RWPE2 (cell line): Measurements from ENCODE around the gene GGN.

Experiments
- ATAC-seq: fragments of 200-7000 bp; cut with Tn5 transposase; 3 replicates; pipeline ENCODE4 v1.9.1; 2021; ENCODE audit warnings: low read depth
- DNase-seq: peaks from one replicate; pipeline ENCODE4 v3.0.0-alpha.2; 2020; ENCODE audit warnings: low spot score
- H3K27ac ChIP-seq: fragments of 450-650 bp; 2 replicates; pipeline ENCODE4 v1.5.1; 2017; ENCODE audit warnings: mild to moderate bottlenecking; ENCODE audit not compliant: poor library complexity, severe bottlenecking
- H3K27me3 ChIP-seq: fragments of 250-450 bp; sonication (Bioruptor Pico); 2 replicates; pipeline ENCODE4 v1.5.1; 2021; ENCODE audit warnings: mild to moderate bottlenecking, moderate library complexity; ENCODE audit not compliant: insufficient read depth, poor library complexity, severe bottlenecking
- H3K36me3 ChIP-seq: fragments of 250-450 bp; sonication (Bioruptor Pico); 2 replicates; pipeline ENCODE4 v1.5.1; 2020; ENCODE audit warnings: low read depth, mild to moderate bottlenecking, moderate library complexity
- H3K4me1 ChIP-seq: fragments of 250-450 bp; sonication (Bioruptor Pico); 2 replicates; pipeline ENCODE4 v1.5.1; 2021; ENCODE audit warnings: mild to moderate bottlenecking, moderate library complexity; ENCODE audit not compliant: insufficient read depth, poor library complexity, severe bottlenecking
- H3K4me3 ChIP-seq: fragments of 250-450 bp; sonication (Bioruptor Pico); 2 replicates; pipeline ENCODE4 v1.5.1; 2021; ENCODE audit warnings: mild to moderate bottlenecking, moderate library complexity; ENCODE audit not compliant: severe bottlenecking
- H3K9me3 ChIP-seq: fragments of 250-450 bp; sonication (Bioruptor Pico); 2 replicates; pipeline ENCODE4 v1.5.1; 2021; ENCODE audit warnings: mild to moderate bottlenecking, moderate library complexity; ENCODE audit not compliant: severe bottlenecking
- CTCF ChIP-seq: fragments of 450-650 bp; IDR thresholded peaks from one replicate; pipeline ENCODE4 v1.5.1; 2017; ENCODE audit warnings: mild to moderate bottlenecking, moderate library complexity; ENCODE audit not compliant: poor library complexity, severe bottlenecking

GGN gene

GRCh38 chr19:38387550-38388348, at the start of gene GGN:
Gene GGN, minus strand, starts transcription at chr19:38388034. Its CDS starts 773 bp downstream, at chr19:38387261.
- peak; percentile 96 for DNase-seq
- H3K9me3 ChIP-seq: no peaks in the 10 kb centered on the region
- no peaks in the 10 kb centered on the region for H3K27me3 ChIP-seq
- H3K36me3 ChIP-seq: peaks cover 12% of the 10 kb centered on the region
- no peaks in the 10 kb centered on the region for H3K4me1 ChIP-seq
- no peak for TF ChIP-seq CTCF
- H3K27ac ChIP-seq: peak within 1 kb of the TSS; percentile 85
- ATAC-seq: peak; percentile 84
- peak within 1 kb of the TSS; percentile 48 for H3K4me3 ChIP-seq

- no peaks in the 10 kb centered on the region for H3K4me1 ChIP-seq
- no peaks in the 10 kb centered on the region for H3K36me3 ChIP-seq
- H3K27ac ChIP-seq: no peak overlapping the region
- no peak for ATAC-seq
- DNase-seq: no peak
- no peaks in the 10 kb centered on the region for H3K9me3 ChIP-seq
- H3K4me3 ChIP-seq: no peak overlapping the region
- no peak for TF ChIP-seq CTCF
- peaks cover 5% of the 10 kb centered on the region for H3K27me3 ChIP-seq
Measured at GRCh38 chr19:38437295-38437694, 49.5 kb upstream of the GGN start.

GRCh38 chr19:38434549-38435051, 46.8 kb upstream of the GGN start:
- H3K4me3 ChIP-seq: no peak overlapping the region
- peaks cover 5% of the 10 kb centered on the region for H3K27me3 ChIP-seq
- no peak overlapping the region for H3K27ac ChIP-seq

GRCh38 chr19:38433268-38433733, 45.5 kb upstream of the GGN start, which contains the start of gene RYR1:
Gene RYR1, plus strand, starts transcription at chr19:38433691. Its CDS starts 139 bp downstream, at chr19:38433830.
- ATAC-seq (peak; percentile 79), DNase-seq (no peak)
- no peaks in the 10 kb centered on the region for H3K4me1 ChIP-seq
- H3K4me3 ChIP-seq: no peak within 1 kb of the TSS
- H3K27me3 ChIP-seq: peaks cover 5% of the 10 kb centered on the region
- no peak within 1 kb of the TSS for H3K27ac ChIP-seq
- no peaks in the 10 kb centered on the region for H3K9me3 ChIP-seq
- TF ChIP-seq CTCF: no peak
- no peaks in the 10 kb centered on the region for H3K36me3 ChIP-seq

More at GRCh38 chr19:38434549-38435051, 46.8 kb upstream of the GGN start:
- TF ChIP-seq CTCF: no peak
- no peak for DNase-seq
- no peak for ATAC-seq
- Histone ChIP-seq H3K36me3 (no peaks in the 10 kb centered on the region), H3K9me3 (no peaks in the 10 kb centered on the region), H3K4me1 (no peaks in the 10 kb centered on the region)
